ENCODE measurements around the gene RHOG. TPM values are rescaled to one million over a fixed set of nuclear protein-coding genes. Genes with fewer than 3 reads are reported as not detected.
"Not testable (repeated sequence)": the region's sequence is repeated elsewhere in the genome, so short reads cannot be mapped to it uniquely, and the experiment has no call there.

The RHOG gene
- total RNA-seq, 2 experiments from 2014 or later, result 154 to 163 TPM

DNA sequence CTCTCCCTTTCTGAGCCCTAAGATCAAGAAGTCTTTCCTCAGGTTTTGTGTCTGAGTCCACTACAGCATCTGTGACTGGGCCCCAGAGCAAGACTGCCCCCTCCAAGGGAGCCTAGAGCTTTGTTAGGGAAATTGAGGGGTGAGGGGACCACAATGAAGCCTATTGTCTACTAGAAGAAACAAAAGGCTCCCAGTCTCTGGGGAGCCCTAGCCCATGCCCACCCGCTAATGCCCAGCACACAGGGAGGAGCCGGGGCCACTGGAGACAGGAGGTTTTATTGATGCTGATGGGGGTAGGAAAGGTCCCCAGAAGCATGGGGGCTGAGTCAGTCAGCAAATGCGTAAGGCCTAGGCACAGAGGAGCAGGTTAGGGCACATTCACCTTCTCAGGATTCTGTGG is 14.0 kb downstream of the RHOG start:
- ATAC-seq (no peak), DNase-seq (no peak)
- Mint-ChIP-seq H3K9me3 (ENCODE audit: low read depth) (no peaks in the 10 kb centered on the region), H3K4me1 (peaks cover 32% of the 10 kb centered on the region), H3K36me3 (peaks cover 33% of the 10 kb centered on the region), H3K4me3 (no peak overlapping the region), H3K27ac (no peak overlapping the region), H3K27me3 (no peaks in the 10 kb centered on the region)
- CTCF ChIA-PET, result interaction anchor here (0.7 to 1.1 kb wide), 2 partner anchors 15 to 247 kb away, joined by 5 to 9 read pairs; partner anchors contain the start of gene RHOG

DNA sequence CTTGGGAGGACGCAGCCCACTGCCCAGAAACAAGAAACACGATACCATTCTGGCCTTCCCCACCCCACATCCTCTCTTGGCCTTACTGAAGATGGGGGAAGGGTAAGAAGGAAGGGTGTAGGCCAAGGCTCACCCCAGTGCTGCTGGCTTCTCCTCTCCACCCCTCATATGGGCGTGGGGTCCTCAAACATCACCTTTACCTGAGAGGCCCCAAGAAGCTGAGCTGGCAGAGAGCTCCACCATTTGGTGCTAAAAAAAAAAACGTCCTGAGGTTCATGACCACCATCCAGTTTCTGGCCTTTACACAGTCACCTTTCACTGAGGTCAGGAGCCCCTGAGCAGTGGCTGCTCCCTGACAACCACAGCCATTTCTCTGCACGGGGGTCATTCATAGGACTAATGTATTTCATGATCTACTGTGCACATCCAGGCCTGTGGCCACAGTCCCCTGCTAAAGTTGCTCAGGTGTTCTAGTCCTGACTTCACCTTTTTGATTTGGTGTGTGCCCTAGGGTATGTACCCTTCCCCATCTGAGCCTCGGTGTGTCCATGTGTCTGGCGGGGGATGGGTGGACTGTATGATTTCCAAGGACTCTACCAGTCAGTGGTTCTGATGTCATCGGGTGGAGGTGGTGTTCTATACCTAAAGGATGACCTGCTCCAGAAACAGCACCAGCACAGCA is 15.1 kb downstream of the RHOG start:
- H3K36me3 Mint-ChIP-seq, result peaks cover 24% of the 10 kb centered on the region
- ATAC-seq, result peak; percentile 15
- CTCF ChIA-PET, result interaction anchor here (0.6 to 2.3 kb wide), 14 partner anchors 8 to 248 kb away, joined by 3 to 26 read pairs (median 5); partner anchors contain the start of genes RHOG and STIM1

DNA sequence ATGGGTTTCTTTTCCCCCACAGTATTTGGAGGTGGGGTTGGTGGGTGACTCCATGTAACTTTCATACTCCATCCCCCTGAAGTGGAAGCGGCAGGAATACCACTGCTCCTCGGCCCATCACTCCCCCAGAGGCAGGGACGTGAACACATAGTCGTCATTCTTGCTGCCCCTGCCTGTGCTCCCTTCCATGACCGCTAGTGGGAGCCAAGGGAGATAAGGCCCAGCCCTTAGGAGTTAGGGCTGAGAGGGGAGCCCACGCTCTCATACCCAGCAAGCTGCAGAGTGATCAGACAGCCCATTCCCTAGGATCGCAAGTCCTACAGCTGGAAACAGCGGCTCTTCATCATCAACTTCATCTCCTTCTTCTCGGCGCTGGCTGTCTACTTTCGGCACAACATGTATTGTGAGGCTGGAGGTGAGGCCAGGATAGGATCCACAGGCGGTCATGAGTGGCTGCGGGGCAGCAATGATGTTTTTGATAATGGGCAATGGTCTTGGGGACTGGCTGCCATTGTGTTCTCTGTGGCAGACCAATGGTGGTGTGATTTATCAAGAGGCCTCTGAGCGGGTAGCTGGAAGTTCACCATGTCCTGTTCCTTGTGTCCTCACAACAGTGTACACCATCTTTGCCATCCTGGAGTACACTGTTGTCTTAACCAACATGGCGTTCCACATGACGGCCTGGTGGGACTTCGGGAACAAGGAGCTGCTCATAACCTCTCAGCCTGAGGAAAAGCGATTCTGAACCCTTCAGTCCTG is 15.9 kb downstream of the RHOG start:
- Mint-ChIP-seq H3K27ac (peak overlapping the region; percentile 3), H3K27me3 (no peaks in the 10 kb centered on the region), H3K9me3 (ENCODE audit: low read depth) (no peaks in the 10 kb centered on the region), H3K36me3 (peaks cover 19% of the 10 kb centered on the region), H3K4me3 (no peak overlapping the region), H3K4me1 (peaks cover 20% of the 10 kb centered on the region)
- CTCF ChIA-PET, result interaction anchor here (0.6 to 2.3 kb wide), 13 partner anchors 9 to 248 kb away, joined by 3 to 26 read pairs (median 5); partner anchors contain the start of genes RHOG and STIM1
- ATAC-seq (peak; percentile 94), DNase-seq (peak; percentile 90)

More for the DNA sequence above, 15.1 kb downstream of the RHOG start:
- Mint-ChIP-seq H3K9me3 (ENCODE audit: low read depth) (no peaks in the 10 kb centered on the region), H3K4me3 (no peak overlapping the region), H3K27me3 (no peaks in the 10 kb centered on the region), H3K27ac (peak overlapping the region; percentile 12), H3K4me1 (peaks cover 21% of the 10 kb centered on the region)
- DNase-seq, result no peak

DNA sequence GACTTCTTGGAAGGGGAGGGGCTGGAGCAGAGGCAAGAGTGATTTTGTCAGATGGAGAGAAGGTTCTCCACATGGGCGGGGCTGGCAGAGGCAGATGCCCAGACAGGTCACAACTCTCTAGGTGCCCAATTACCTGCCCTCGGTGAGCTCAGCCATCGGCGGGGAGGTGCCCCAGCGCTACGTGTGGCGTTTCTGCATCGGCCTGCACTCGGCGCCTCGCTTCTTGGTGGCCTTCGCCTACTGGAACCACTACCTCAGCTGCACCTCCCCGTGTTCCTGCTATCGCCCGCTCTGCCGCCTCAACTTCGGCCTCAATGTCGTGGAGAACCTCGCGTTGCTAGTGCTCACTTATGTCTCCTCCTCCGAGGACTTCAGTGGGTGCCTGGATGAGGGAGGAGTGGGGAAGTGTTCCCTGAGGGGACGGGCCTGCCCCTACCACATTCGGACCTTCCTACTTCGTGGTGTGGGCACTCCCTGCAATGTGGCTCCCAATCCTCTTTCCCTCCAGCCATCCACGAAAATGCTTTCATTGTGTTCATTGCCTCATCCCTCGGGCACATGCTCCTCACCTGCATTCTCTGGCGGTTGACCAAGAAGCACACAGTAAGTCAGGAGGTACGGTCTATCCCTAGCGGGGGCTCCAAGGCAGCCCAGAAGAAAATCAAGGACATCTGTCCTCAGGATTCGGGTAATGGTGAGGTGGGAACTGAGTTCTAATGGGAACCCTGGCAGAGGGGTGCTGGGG is 16.8 kb downstream of the RHOG start:
- CTCF ChIA-PET, result interaction anchor here (0.7 to 2.3 kb wide), 12 partner anchors 10 to 274 kb away, joined by 3 to 26 read pairs (median 4); partner anchors contain the start of genes PGAP2 and RHOG
- H3K27me3 Mint-ChIP-seq, result no peaks in the 10 kb centered on the region
- no peak overlapping the region for H3K4me3 Mint-ChIP-seq
- no peak overlapping the region for H3K27ac Mint-ChIP-seq
- ATAC-seq (no peak), DNase-seq (no peak)
- no peaks in the 10 kb centered on the region for H3K9me3 Mint-ChIP-seq (ENCODE audit: low read depth)
- H3K36me3 Mint-ChIP-seq, result peaks cover 17% of the 10 kb centered on the region
- peaks cover 20% of the 10 kb centered on the region for H3K4me1 Mint-ChIP-seq

DNA sequence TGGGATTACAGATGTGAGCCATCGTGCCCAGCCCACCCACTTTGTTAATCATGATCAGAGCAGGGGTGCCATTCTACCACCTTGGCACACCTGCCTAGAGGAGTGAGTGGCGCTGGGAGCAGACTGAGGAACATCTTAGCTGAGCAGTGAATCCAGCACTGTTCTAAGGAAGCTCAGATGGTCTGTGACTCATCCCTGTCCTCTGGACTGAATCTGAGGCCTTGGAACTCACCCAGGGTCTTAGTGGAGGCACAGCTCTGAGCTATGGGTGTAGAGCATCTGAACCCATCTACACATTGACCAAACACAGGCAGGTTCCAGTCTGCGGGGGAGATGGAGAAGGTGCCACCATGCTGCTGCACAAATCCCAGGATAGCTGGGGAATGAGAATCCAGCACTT is 17.5 kb downstream of the RHOG start:
- DNase-seq, result no peak
- H3K4me3 Mint-ChIP-seq, result no peak overlapping the region
- CTCF ChIA-PET, result interaction anchor here (0.7 to 1.5 kb wide), 8 partner anchors 10 to 275 kb away, joined by 3 to 6 read pairs (median 3); partner anchors contain the start of gene PGAP2
- no peak overlapping the region for H3K27ac Mint-ChIP-seq
- H3K36me3 Mint-ChIP-seq, result peaks cover 16% of the 10 kb centered on the region
- peaks cover 20% of the 10 kb centered on the region for H3K4me1 Mint-ChIP-seq
- no peak for ATAC-seq
- no peaks in the 10 kb centered on the region for H3K27me3 Mint-ChIP-seq
- no peaks in the 10 kb centered on the region for H3K9me3 Mint-ChIP-seq (ENCODE audit: low read depth)

DNA sequence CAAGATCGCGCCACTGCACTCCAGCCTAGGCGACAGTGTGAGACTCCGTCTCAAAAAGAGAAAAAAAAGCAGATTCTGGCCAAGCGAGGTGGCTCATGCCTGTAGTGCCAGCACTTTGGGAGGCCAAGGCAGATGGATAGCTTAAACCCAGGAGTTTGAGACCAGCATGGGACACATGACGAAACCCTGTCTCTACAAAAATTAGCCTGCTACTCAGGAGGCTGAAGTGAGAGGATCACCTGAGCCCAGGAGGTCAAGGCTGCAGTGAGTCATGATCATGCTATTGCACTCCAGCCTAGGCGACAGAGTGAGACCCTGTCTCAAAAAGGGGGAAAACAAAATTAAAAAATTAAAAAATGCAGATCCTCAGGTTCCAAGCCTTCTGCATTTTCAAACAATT is 18.4 kb downstream of the RHOG start:
- Mint-ChIP-seq H3K4me3 (no peak overlapping the region), H3K27me3 (no peaks in the 10 kb centered on the region), H3K36me3 (peaks cover 9% of the 10 kb centered on the region), H3K4me1 (peaks cover 20% of the 10 kb centered on the region), H3K9me3 (ENCODE audit: low read depth) (no peaks in the 10 kb centered on the region), H3K27ac (no peak overlapping the region)
- CTCF ChIA-PET, result interaction anchor here (0.7 to 1.5 kb wide), 4 partner anchors 10 to 571 kb away, joined by 3 to 5 read pairs (median 3); partner anchors contain the start of gene TRIM21
- ATAC-seq (no peak), DNase-seq (no peak)

DNA sequence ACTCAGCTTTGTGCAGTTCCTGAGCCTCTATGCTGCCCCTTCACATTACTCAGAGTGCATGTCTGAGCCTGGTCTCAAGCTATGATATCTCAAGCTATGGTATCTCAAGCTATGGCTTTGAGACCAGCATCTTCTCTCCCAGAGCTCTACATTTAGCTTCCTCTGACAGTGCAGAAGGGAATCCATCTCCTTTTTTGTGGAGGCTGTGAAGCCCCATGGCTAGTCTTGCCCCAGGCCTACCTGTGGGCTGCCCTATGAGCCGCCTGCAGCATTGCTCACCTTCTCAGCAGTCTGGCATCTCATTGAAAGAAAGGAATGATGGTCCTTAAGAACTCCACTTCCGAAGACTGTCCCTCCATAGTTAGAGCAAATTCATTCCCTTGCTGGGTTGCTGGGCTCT is 19.8 kb downstream of the RHOG start:
- Mint-ChIP-seq H3K36me3 (peaks cover 4% of the 10 kb centered on the region), H3K27ac (no peak overlapping the region), H3K9me3 (ENCODE audit: low read depth) (no peaks in the 10 kb centered on the region), H3K4me3 (no peak overlapping the region), H3K4me1 (peaks cover 17% of the 10 kb centered on the region), H3K27me3 (no peaks in the 10 kb centered on the region)
- no peak for ATAC-seq
- no peak for DNase-seq
- CTCF ChIA-PET, result interaction anchor here (2.2 to 3.1 kb wide), 3 partner anchors 12 to 251 kb away, joined by 7 to 28 read pairs (median 11); partner anchors contain the start of genes PGAP2 and RHOG

DNA sequence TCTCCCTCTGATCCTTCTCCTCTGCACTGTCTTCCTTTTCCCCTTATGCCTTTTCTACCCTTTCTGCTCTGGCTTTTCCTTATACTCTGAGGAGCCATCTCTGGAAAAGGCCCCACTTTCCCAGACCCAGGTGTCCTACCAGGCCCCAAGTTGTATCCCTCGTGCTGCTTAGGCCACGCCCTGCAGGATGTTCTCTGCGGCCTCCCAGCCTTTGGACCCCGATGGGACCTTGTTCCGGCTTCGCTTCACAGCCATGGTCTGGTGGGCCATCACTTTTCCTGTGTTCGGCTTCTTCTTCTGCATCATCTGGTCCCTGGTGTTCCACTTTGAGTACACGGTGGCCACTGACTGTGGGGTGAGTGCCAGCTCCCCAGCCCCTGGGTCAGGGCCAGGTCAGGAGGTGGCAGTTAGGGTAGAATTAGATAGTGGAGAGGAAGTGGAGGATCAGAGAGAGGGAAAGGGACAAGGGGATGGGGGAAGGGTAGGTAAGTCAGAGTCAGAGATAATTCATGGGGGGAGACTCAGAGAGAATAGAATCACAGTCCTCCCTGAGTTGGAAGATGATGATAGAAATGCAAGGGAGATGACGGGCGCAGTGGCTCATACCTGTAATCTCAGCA is 23.5 kb downstream of the RHOG start:
- Mint-ChIP-seq H3K9me3 (ENCODE audit: low read depth) (no peaks in the 10 kb centered on the region), H3K4me1 (no peaks in the 10 kb centered on the region), H3K4me3 (no peak overlapping the region), H3K27me3 (no peaks in the 10 kb centered on the region), H3K36me3 (peaks cover 2% of the 10 kb centered on the region), H3K27ac (no peak overlapping the region)
- CTCF ChIA-PET, result interaction anchor here (1.5 kb wide), 1 partner anchor 255 kb away, joined by 5 read pairs; no protein-coding TSS in a partner anchor
- no peak for DNase-seq
- ATAC-seq, result no peak

DNA sequence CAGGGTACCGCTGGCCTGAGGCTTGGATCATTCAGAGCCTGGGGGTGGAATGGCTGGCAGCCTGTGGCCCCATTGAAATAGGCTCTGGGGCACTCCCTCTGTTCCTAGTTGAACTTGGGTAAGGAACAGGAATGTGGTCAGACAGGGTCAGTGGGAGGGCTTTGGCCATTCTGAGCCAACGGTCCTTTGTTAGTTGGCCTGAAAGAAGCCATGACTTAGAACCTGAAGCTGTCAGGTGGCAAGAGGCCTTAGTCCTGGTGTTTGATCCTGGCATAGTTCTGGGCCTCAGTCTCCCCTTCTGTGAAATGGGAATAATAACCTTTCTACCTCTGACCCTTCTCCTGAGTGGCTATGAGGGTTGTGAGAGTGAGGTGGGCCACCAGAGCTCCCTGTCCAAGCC is 24.1 kb downstream of the RHOG start:
- CTCF ChIA-PET, result interaction anchor here (1.0 to 1.5 kb wide), 2 partner anchors 24 to 256 kb away, joined by 3 to 5 read pairs; partner anchors contain the start of gene RHOG
- H3K27me3 Mint-ChIP-seq, result no peaks in the 10 kb centered on the region
- H3K9me3 Mint-ChIP-seq (ENCODE audit: low read depth), result no peaks in the 10 kb centered on the region
- H3K4me3 Mint-ChIP-seq, result no peak overlapping the region
- DNase-seq (no peak), ATAC-seq (no peak)
- H3K27ac Mint-ChIP-seq, result no peak overlapping the region
- no peaks in the 10 kb centered on the region for H3K4me1 Mint-ChIP-seq
- peaks cover 2% of the 10 kb centered on the region for H3K36me3 Mint-ChIP-seq

DNA sequence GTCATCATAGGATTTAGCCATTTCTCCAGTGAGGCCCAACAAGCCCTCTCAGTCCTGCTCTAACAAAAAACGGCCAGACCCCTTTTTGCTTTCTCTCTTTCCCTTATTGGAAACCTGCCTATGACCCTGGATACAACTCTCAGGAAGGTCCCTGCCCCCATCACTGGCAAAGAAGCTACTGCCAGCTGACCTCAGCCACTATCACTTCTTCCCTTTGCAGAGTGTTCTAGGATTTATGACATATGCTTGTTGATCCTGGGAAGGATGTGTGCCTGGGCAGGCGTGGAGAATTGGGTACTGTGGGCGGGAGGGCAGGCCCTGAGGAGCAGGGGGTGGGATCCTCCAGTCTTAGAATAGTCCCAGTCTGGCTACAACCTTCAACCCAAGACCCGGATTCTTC is 24.9 kb downstream of the RHOG start:
- CTCF ChIA-PET, result interaction anchor here (1.0 to 1.5 kb wide), 2 partner anchors 25 to 257 kb away, joined by 3 to 5 read pairs; partner anchors contain the start of gene RHOG
- H3K27me3 Mint-ChIP-seq, result no peaks in the 10 kb centered on the region
- peaks cover 2% of the 10 kb centered on the region for H3K36me3 Mint-ChIP-seq
- no peak overlapping the region for H3K4me3 Mint-ChIP-seq
- H3K27ac Mint-ChIP-seq, result no peak overlapping the region
- ATAC-seq, result no peak
- H3K9me3 Mint-ChIP-seq (ENCODE audit: low read depth), result no peaks in the 10 kb centered on the region
- DNase-seq, result no peak
- H3K4me1 Mint-ChIP-seq, result no peaks in the 10 kb centered on the region

DNA sequence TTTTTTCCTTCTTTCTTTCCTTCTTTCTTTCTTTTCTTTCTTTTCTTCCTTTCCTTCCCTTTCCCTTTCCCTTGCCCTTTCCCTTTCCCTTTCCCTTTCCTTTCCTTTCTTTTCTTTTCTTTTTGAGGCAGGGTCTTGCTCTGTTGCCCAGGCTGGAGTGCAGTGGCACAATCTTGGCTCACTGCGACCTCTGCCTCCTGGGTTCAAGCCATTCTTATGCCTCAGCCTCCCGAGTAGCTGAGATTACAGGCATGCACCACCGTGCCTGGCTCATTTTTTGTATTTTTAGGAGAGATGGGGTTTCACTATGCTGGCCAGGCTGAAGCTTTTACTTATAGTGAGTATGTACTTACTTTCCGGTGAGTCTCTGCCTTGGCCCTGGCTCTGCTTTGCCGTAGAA is 25.9 kb downstream of the RHOG start:
- H3K4me1 Mint-ChIP-seq; H3K9me3 Mint-ChIP-seq (ENCODE audit: low read depth); H3K4me3 Mint-ChIP-seq; H3K36me3 Mint-ChIP-seq; ATAC-seq; H3K27ac Mint-ChIP-seq; DNase-seq; H3K27me3 Mint-ChIP-seq: not testable (repeated sequence)
- CTCF ChIA-PET, result interaction anchor here (1.1 to 1.6 kb wide), 3 partner anchors 10 to 34 kb away, joined by 4 to 5 read pairs (median 4); no protein-coding TSS in a partner anchor

DNA sequence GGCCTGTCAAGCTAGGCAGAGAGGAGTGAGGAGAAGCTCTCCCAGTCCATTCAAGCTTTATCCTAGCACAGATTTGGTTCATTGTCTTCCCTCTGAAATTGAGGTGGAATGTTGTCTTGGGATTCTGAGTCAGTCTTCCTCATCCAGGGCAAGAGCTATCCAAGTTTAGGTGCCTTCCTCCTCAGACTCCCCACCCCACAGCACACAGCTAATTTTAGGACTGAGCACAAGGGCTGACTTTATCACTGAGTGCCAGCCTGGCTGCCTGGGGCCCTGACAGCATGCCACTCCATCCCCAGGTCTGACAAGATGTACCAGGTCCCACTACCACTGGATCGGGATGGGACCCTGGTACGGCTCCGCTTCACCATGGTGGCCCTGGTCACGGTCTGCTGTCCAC is 29.8 kb downstream of the RHOG start:
- H3K36me3 Mint-ChIP-seq, result no peaks in the 10 kb centered on the region
- no peak for ATAC-seq
- CTCF ChIA-PET, result interaction anchor here (0.6 to 5.7 kb wide), 6 partner anchors 9 to 262 kb away, joined by 3 to 66 read pairs (median 4); no protein-coding TSS in a partner anchor
- DNase-seq, result no peak
- no peaks in the 10 kb centered on the region for H3K9me3 Mint-ChIP-seq (ENCODE audit: low read depth)
- no peak overlapping the region for H3K27ac Mint-ChIP-seq
- H3K4me1 Mint-ChIP-seq, result peaks cover 10% of the 10 kb centered on the region
- no peaks in the 10 kb centered on the region for H3K27me3 Mint-ChIP-seq
- no peak overlapping the region for H3K4me3 Mint-ChIP-seq
